Activated CD4-positive, alpha-beta T cell treated with anti-CD3 and anti-CD28 coated beads, Interleukin-2, amount 50 U/mL, for 48 hours (primary cell): ENCODE results near the gene GHR.
A peak's percentile ranks its signal among the peaks of the same experiment; 100 is the strongest.
"Not testable (repeated sequence)": the region's sequence is repeated elsewhere in the genome, so short reads cannot be mapped to it uniquely, and the experiment has no call there.

Experiments
- DNase-seq, 2 experiments: peaks; one replicate each; pipeline ENCODE4 v3.0.0-alpha.2; 2020

The GHR gene

GRCh38 chr5:42655982-42656650 lies 232.9 kb downstream of the GHR start:
- no peak for DNase-seq

GRCh38 chr5:42656651-42657015 lies 233.4 kb downstream of the GHR start:
- DNase-seq = no peak

- DNase-seq = not testable (repeated sequence)
Measured at GRCh38 chr5:42659869-42660268, 236.6 kb downstream of the GHR start.

GRCh38 chr5:42665857-42666256 lies 242.6 kb downstream of the GHR start:
- no peak for DNase-seq

GRCh38 chr5:42666869-42667268 lies 243.6 kb downstream of the GHR start:
- no peak for DNase-seq

- no peak for DNase-seq
Measured at GRCh38 chr5:42668254-42668653, 245.0 kb downstream of the GHR start.

- DNase-seq = no peak
Measured at GRCh38 chr5:42672925-42673324, 249.7 kb downstream of the GHR start.

GRCh38 chr5:42675602-42676001 lies 252.4 kb downstream of the GHR start:
- no peak for DNase-seq

GRCh38 chr5:42676362-42676761 lies 253.1 kb downstream of the GHR start:
- no peak for DNase-seq

- no peak for DNase-seq
Measured at GRCh38 chr5:42677156-42677842, 254.1 kb downstream of the GHR start.

- no peak for DNase-seq
Measured at GRCh38 chr5:42680046-42680445, 256.8 kb downstream of the GHR start.

- not testable (repeated sequence) for DNase-seq
Measured at GRCh38 chr5:42685078-42685477, 261.8 kb downstream of the GHR start.

GRCh38 chr5:42689391-42689790 lies 266.2 kb downstream of the GHR start:
- DNase-seq = no peak

- peak in 1 of 2 experiments; percentile 0 for DNase-seq
Measured at GRCh38 chr5:42691413-42691937, 268.2 kb downstream of the GHR start.

- no peak for DNase-seq
Measured at GRCh38 chr5:42701351-42702059, 278.3 kb downstream of the GHR start.

- DNase-seq = no peak
Measured at GRCh38 chr5:42703238-42703637, 280.0 kb downstream of the GHR start.

- no peak for DNase-seq
Measured at GRCh38 chr5:42715785-42716184, 292.5 kb downstream of the GHR start.

- peak in 1 of 2 experiments; percentile 4 for DNase-seq
Measured at GRCh38 chr5:42718591-42718990, 295.4 kb downstream of the GHR start.

GRCh38 chr5:42719034-42719433 lies 295.8 kb downstream of the GHR start:
- DNase-seq = peak in 1 of 2 experiments; percentile 4

- no peak for DNase-seq
Measured at GRCh38 chr5:42720251-42720650, 297.0 kb downstream of the GHR start.

- no peak for DNase-seq
Measured at GRCh38 chr5:42721484-42721883, 298.2 kb downstream of the GHR start.

- DNase-seq = not testable (repeated sequence)
Measured at GRCh38 chr5:42734531-42735058, 311.4 kb downstream of the GHR start.

- no peak for DNase-seq
Measured at GRCh38 chr5:42740920-42741319, 317.7 kb downstream of the GHR start.
